GM21526 (cell line): ENCODE measurements around the gene VWA7.
A peak's percentile ranks its signal among the peaks of the same experiment; 100 is the strongest.
"Not testable (repeated sequence)": the region's sequence is repeated elsewhere in the genome, so short reads cannot be mapped to it uniquely, and the experiment has no call there.

Experiments used
- ATAC-seq: cut with Tn5 transposase; IDR thresholded peaks from one replicate; pipeline ENCODE4 v1.9.1; 2021; ENCODE audit warnings: moderate library complexity; ENCODE audit not compliant: unreplicated experiment, low FRiP score

Gene VWA7

DNA sequence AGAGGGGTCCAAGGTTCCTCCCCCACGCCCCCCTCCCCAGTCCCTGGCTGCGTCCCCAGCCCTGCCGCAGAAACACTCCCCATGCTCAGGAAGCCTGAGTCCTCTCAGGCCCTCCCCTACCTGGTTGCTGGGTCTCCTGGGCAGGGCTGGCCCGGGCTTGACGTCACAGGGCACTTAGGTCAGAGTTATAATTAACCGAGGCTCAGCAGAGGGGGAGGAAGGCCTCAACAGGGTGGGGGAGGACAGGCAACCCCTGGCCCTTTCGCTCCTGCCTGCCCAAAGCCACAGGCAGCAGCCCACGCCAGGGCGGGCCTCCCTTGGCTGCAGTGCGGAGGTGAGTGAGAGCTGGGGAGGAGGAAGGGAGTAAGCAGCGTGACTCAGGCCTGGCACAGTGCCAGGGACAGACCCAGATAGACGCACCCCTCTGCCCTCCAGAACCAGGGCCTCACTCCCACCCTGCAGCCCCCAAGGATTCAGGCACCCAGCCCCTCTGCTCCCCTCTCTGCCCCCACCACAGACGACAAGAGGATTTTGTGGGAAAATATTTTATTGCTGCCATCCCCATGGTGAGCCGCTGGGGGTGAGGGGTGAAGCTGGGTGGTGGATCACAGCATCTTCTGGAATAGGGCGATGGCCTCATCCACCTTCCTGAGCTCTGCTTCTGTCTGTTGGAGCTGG is at the start of gene VWA7:
Gene VWA7 (minus strand): TSS at position 340 of the 678 bp plus-strand sequence. CDS start 549 bp downstream, outside the sequence.
- peak; percentile 42 for ATAC-seq

- ATAC-seq, result no peak
These were observed 49.7 kb upstream of the VWA7 start for GRCh38 chr6:31826793-31827285.

GRCh38 chr6:31825553-31825952 is 48.4 kb upstream of the VWA7 start:
- no peak for ATAC-seq

DNA sequence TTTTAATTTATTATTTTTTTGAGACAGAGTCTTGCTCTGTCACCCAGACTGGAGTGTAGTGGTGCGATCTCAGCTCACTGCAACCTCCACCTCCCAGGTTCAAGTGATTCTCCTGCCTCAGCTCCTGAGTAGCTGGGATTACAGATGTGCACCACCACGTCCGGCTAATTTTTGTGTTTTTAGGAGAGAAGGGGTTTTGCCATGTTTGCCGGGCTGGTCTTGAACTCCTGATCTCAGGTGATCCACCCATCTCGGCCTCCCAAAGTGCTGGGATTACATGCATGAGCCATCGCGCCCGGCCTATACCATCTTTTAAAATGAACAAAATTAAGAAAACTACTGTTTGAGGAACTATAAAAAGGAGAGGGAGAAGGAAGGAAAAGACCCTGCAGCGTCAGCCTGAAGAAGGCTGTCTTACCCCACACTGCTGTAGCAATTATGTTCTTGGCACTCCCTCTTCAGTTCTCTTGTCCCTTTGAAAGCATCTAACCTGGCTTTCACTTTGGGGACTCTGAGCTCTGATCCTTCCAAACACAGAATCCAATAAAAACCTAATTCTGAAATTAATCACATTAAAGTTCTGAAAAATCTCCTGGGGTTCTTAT is 46.6 kb upstream of the VWA7 start:
- ATAC-seq, result not testable (repeated sequence)

GRCh38 chr6:31822036-31822821 is 45.1 kb upstream of the VWA7 start:
- ATAC-seq, result no peak

DNA sequence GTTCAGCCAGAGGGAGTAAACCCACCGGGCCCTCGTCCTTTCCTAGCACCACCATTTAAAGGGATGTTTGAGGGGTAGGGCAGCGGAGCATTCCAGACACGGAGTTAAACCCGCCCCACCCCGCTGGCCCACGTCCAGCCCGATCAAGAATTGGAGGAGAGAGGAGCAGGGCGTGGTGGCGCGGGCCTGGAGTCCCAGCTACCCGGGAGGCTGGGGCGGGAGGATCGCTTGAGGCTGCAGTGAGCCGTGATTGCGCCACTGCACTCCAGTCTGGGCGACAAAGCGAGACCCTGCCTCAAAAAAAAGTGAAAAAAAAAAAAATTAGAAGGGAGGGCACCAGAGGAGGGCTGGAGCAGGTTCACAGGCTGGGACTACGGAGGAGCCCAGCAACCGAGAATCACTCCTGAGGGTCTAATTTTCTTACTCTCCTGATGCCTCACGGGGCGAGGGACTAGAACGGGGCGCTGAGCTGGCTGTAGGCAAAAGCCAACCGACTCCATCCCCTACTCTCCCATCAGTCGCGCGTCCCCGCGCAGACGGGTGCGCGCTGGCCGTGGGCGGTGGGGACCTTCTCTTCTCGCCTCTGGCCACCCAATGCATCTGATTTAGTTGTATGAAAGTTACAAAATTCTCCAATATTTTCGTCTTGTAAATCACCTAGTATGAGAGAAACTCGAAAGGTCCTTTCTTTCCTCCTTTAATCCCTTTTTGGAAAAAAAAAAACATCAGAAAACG is 44.3 kb upstream of the VWA7 start:
- ATAC-seq, result no peak

GRCh38 chr6:31820399-31820798 is 43.3 kb upstream of the VWA7 start:
- not testable (repeated sequence) for ATAC-seq

GRCh38 chr6:31819871-31820299 is 42.8 kb upstream of the VWA7 start:
- no peak for ATAC-seq

GRCh38 chr6:31817929-31818511 is 40.9 kb upstream of the VWA7 start:
- not testable (repeated sequence) for ATAC-seq

DNA sequence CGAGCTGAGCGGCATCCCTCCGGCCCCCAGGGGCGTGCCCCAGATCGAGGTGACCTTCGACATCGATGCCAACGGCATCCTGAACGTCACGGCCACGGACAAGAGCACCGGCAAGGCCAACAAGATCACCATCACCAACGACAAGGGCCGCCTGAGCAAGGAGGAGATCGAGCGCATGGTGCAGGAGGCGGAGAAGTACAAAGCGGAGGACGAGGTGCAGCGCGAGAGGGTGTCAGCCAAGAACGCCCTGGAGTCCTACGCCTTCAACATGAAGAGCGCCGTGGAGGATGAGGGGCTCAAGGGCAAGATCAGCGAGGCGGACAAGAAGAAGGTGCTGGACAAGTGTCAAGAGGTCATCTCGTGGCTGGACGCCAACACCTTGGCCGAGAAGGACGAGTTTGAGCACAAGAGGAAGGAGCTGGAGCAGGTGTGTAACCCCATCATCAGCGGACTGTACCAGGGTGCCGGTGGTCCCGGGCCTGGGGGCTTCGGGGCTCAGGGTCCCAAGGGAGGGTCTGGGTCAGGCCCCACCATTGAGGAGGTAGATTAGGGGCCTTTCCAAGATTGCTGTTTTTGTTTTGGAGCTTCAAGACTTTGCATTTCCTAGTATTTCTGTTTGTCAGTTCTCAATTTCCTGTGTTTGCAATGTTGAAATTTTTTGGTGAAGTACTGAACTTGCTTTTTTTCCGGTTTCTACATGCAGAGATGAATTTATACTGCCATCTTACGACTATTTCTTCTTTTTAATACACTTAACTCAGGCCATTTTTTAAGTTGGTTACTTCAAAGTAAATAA is 40.2 kb upstream of the VWA7 start:
- ATAC-seq, result not testable (repeated sequence)

DNA sequence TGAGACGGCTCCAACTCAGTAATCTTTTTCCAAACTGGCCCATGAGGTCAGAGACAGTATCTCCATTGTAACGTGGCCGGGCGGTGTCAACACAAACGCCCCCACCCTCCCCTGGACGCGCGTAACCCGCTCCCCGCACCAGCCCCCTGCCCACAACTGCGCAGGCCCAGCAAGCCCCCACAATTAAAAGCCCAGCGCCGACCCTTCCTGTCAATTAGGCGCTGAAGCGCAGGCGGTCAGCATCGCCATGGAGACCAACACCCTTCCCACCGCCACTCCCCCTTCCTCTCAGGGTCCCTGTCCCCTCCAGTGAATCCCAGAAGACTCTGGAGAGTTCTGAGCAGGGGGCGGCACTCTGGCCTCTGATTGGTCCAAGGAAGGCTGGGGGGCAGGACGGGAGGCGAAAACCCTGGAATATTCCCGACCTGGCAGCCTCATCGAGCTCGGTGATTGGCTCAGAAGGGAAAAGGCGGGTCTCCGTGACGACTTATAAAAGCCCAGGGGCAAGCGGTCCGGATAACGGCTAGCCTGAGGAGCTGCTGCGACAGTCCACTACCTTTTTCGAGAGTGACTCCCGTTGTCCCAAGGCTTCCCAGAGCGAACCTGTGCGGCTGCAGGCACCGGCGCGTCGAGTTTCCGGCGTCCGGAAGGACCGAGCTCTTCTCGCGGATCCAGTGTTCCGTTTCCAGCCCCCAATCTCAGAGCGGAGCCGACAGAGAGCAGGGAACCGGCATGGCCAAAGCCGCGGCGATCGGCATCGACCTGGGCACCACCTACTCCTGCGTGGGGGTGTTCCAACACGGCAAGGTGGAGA is 38.1 kb upstream of the VWA7 start, which contains the start of the genes HSPA1A and HSPA1L:
Gene HSPA1A (plus strand): TSS at position 519 of the 814 bp plus-strand sequence. CDS start 214 bp downstream, at position 733.
Gene HSPA1L (minus strand): TSS at position 259 of the 814 bp plus-strand sequence. CDS start 3,311 bp downstream, outside the sequence.
- ATAC-seq, result peak; percentile 23

DNA sequence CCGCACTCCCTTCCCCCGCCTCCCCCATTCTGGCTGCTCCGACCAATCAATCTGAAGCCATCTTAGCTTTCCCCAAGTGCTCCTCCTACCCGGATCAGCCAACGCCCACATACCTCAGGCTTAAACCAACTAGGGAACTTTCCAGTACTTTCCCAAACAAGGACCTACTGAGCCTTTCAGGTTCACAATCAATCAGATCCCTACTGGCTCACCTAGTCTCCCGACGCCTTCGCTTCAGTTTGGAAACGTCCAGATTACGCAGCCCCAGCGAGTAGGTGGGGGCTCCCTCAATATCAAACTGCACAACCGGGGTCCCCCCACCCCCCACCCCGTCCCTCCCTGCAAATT is 37.5 kb upstream of the VWA7 start:
- no peak for ATAC-seq

DNA sequence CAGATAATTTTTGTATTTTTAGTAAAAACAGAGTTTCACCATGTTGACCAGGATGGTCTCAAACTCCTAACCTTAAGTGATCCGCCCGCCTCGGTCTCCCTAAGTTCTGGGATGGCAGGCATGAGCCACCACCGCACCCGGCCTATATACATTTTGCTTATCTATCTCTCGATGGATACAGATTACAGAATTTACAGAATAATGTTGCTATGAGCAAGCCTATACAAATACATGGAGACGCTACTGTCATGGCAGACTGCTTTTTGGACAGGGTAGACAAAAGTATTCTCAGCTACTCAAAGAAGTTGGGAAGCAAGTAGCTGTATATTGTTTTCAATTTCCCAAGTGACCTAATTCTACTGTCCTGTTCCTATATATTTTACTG is 36.3 kb upstream of the VWA7 start:
- ATAC-seq, result no peak

DNA sequence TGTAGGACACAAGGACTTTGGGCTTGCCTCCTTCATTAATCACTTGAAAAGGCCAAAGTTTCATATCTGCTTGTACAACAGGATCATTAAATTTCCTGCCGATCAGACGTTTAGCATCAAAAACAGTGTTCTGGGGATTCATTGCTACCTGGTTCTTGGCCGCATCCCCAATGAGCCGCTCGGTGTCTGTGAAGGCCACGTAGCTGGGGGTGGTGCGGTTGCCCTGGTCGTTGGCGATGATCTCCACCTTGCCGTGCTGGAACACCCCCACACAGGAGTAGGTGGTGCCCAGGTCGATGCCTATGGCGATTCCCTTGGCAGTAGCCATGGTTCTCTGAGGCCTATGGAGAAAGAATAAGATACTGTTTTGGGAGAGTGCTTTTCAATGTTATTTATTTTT is 34.5 kb upstream of the VWA7 start:
- no peak for ATAC-seq

GRCh38 chr6:31808599-31808998 is 31.5 kb upstream of the VWA7 start:
- not testable (repeated sequence) for ATAC-seq

GRCh38 chr6:31806470-31807272 is 29.5 kb upstream of the VWA7 start, which contains the start of gene LSM2:
Gene LSM2, minus strand, starts transcription at chr6:31806966. Its CDS starts 209 bp downstream, at chr6:31806757.
- ATAC-seq, result peak; percentile 75

DNA sequence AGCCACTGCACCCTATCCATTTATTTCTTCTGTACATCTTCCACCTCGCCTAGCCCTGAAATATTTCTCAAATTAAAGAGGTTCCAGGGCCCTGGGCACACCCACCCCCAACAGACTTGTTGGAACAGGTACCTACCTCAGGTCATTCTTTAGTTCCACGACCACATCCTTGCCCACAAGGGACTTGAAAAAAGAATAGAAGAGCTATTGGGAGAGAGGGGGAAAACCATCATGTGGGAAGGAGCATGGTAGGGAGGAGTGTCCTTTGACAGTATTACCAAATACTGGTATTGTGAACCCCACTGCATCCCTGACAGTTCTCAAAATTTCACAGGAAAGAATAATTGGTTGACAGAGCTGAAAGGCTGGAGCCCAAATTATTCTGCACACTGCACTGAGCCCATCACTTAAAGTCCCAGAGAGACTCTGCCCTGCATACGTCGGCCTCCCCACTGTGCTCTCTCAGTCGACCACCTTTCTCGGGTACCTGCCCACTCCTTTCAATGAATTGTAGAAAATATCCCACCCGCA is 28.9 kb upstream of the VWA7 start:
- peak; percentile 23 for ATAC-seq
